Neuron (in vitro differentiated cells): Measurements from ENCODE around the gene BANF1.
A peak's percentile ranks its signal among the peaks of the same experiment; 100 is the strongest.

Experiments used
- H2AFZ ChIP-seq: one replicate; pipeline ENCODE4 v1.6.1; 2013; ENCODE audit warnings: low read depth, mild to moderate bottlenecking, inconsistent platforms, low read length, moderate library complexity
- H3K27me3 ChIP-seq: one replicate; pipeline ENCODE4 v1.6.1; 2013; ENCODE audit warnings: low read length; ENCODE audit not compliant: insufficient read depth
- H3K36me3 ChIP-seq: one replicate; pipeline ENCODE4 v1.6.1; 2013; ENCODE audit warnings: low read length; ENCODE audit not compliant: insufficient read depth
- H3K4me1 ChIP-seq: one replicate; pipeline ENCODE4 v1.6.1; 2013; ENCODE audit warnings: low read length; ENCODE audit not compliant: insufficient read depth
- H3K4me3 ChIP-seq: 2 replicates; pipeline ENCODE4 v1.5.1; 2013; ENCODE audit warnings: mild to moderate bottlenecking, low read length, moderate library complexity
- H3K9me3 ChIP-seq: one replicate; pipeline ENCODE4 v1.6.1; 2013; ENCODE audit warnings: low read length

The BANF1 gene

GRCh38 chr11:66042996-66043906 is 40.9 kb downstream of the BANF1 start:
- H3K9me3 ChIP-seq: peaks cover 4% of the 10 kb centered on the region
- H3K27me3 ChIP-seq: no peaks in the 10 kb centered on the region
- H3K4me1 ChIP-seq: peaks cover 10% of the 10 kb centered on the region
- no peaks in the 10 kb centered on the region for H3K36me3 ChIP-seq
- no peak overlapping the region for H3K4me3 ChIP-seq
- no peak overlapping the region for H2AFZ ChIP-seq

DNA sequence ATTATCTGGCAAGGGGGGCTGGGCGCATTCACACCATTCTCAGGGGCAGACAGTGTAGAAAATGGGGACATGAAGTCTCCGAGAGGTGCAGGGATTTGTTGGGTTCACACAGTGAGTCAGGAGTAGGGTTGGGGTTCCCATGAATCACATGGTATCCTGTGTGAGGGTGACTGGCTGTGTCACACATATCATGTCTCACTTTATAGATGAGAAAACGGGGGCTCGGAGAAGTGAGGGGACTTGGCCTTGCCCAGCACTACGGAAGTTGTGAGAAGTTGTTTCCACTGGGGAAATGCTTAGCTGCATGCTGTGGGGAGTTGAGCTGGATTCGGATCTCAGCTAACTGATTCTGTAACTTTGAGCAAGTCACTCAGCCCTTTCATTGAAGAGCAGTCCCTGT is 42.5 kb downstream of the BANF1 start:
- Histone ChIP-seq H3K9me3 (peaks cover 4% of the 10 kb centered on the region), H3K4me1 (peaks cover 18% of the 10 kb centered on the region), H2AFZ (no peak overlapping the region), H3K4me3 (no peak overlapping the region), H3K27me3 (no peaks in the 10 kb centered on the region), H3K36me3 (no peaks in the 10 kb centered on the region)

GRCh38 chr11:66045177-66045639 is 42.9 kb downstream of the BANF1 start:
- Histone ChIP-seq H3K9me3 (peaks cover 4% of the 10 kb centered on the region), H3K4me3 (no peak overlapping the region), H3K27me3 (no peaks in the 10 kb centered on the region), H3K36me3 (no peaks in the 10 kb centered on the region), H3K4me1 (peaks cover 18% of the 10 kb centered on the region), H2AFZ (no peak overlapping the region)

GRCh38 chr11:66046901-66047300 is 44.6 kb downstream of the BANF1 start:
- peaks cover 4% of the 10 kb centered on the region for H3K9me3 ChIP-seq
- no peaks in the 10 kb centered on the region for H3K27me3 ChIP-seq
- no peak overlapping the region for H2AFZ ChIP-seq
- H3K36me3 ChIP-seq: no peaks in the 10 kb centered on the region
- H3K4me3 ChIP-seq: no peak overlapping the region
- peaks cover 22% of the 10 kb centered on the region for H3K4me1 ChIP-seq

- H3K36me3 ChIP-seq: no peaks in the 10 kb centered on the region
- no peak overlapping the region for H3K4me3 ChIP-seq
- H3K4me1 ChIP-seq: peaks cover 22% of the 10 kb centered on the region
- no peaks in the 10 kb centered on the region for H3K27me3 ChIP-seq
- H2AFZ ChIP-seq: no peak overlapping the region
- peaks cover 4% of the 10 kb centered on the region for H3K9me3 ChIP-seq
These were observed 45.5 kb downstream of the BANF1 start for GRCh38 chr11:66047541-66048365.

GRCh38 chr11:66048547-66049323 is 46.4 kb downstream of the BANF1 start, which contains the start of gene GAL3ST3:
TSS of gene GAL3ST3 (minus strand) at chr11:66049161. CDS start at chr11:66045415, 3,746 bp downstream.
- peaks cover 31% of the 10 kb centered on the region for H3K4me1 ChIP-seq
- H2AFZ ChIP-seq: peak within 1 kb of the TSS; percentile 51
- no peaks in the 10 kb centered on the region for H3K9me3 ChIP-seq
- no peaks in the 10 kb centered on the region for H3K27me3 ChIP-seq
- H3K36me3 ChIP-seq: peaks cover 4% of the 10 kb centered on the region
- peak within 1 kb of the TSS; percentile 47 for H3K4me3 ChIP-seq

DNA sequence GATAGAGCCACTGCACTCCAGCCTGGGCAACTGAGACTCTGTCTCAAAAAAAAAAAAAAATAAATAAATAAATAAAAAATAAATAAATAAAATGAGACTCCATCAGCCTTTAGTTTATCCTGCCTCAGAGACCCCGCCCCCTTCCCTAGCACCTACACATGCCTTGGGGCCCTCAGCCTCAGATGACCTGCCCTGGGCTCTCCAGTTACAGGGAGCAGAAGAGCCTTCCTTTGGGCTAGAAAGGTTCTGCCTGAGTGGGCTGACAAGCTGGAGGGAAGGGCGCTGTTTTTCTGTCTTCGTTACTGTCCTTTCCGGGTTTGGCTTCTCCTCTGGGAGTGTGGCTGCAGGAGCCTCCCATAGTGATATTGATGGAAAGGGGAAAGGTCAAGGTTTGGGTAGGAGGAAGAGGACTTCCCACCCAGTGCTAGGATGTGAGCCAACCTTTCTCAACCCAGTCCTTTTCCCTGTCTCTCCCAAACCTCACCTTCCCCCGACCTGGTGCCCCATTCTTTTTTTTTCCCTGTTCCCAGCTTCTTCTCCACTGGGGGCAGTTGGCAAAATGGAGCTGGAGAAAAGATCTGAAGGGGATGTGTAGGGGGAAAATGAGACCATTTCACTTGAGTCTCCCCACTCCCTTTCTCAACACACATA is 48.4 kb downstream of the BANF1 start:
- Histone ChIP-seq H3K4me1 (peaks cover 28% of the 10 kb centered on the region), H3K4me3 (peak overlapping the region; percentile 81), H3K9me3 (no peaks in the 10 kb centered on the region), H3K27me3 (no peaks in the 10 kb centered on the region), H3K36me3 (peaks cover 18% of the 10 kb centered on the region), H2AFZ (no peak overlapping the region)

DNA sequence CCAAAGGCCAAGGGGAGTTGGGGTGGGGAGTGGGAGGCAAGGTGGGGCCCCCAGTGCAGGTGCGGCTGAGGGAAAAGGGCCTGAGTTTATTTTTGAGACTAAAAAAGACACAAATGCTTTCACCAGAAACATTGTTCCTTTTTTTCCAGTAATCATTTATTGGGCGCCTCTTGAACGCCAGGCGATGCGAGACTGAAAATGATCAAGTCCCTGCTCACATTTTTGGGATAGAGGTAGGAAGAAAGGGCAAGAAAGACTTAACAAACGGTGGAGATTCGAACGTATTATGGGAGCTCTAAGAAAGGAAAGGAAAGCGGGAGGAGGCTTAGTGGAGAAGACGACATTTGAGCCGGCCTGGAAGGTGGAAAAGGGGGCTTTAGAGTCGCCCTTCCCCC is 49.1 kb downstream of the BANF1 start:
- Histone ChIP-seq H3K36me3 (peaks cover 22% of the 10 kb centered on the region), H2AFZ (peak overlapping the region; percentile 27), H3K4me1 (peaks cover 28% of the 10 kb centered on the region), H3K9me3 (no peaks in the 10 kb centered on the region), H3K4me3 (peak overlapping the region; percentile 81), H3K27me3 (no peaks in the 10 kb centered on the region)

GRCh38 chr11:66051766-66052663 is 49.7 kb downstream of the BANF1 start, which contains the start of gene SF3B2:
TSS of gene SF3B2 (plus strand) at chr11:66052364. CDS start at chr11:66052385, 21 bp downstream.
- H3K36me3 ChIP-seq: peaks cover 27% of the 10 kb centered on the region
- H3K27me3 ChIP-seq: no peaks in the 10 kb centered on the region
- peak within 1 kb of the TSS; percentile 27 for H2AFZ ChIP-seq
- peak within 1 kb of the TSS; percentile 81 for H3K4me3 ChIP-seq
- H3K9me3 ChIP-seq: no peaks in the 10 kb centered on the region
- peaks cover 28% of the 10 kb centered on the region for H3K4me1 ChIP-seq

DNA sequence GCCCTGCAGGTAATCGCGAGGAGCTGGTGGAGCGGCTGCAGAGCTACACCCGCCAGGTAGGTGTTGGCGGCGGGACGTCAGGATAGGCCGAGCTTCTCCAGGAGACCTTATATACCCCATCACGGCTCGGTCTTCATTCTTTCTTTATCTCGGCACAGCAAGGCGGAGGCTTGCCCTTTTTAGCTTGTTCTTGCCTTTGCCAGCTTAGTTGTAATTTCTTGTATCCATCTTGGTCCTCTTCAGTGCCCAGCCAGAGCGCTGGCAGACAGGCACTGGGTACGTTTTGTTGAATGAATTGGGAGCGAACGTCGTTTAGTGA is 50.3 kb downstream of the BANF1 start:
- peak overlapping the region; percentile 81 for H3K4me3 ChIP-seq
- H2AFZ ChIP-seq: no peak overlapping the region
- peaks cover 32% of the 10 kb centered on the region for H3K36me3 ChIP-seq
- H3K27me3 ChIP-seq: no peaks in the 10 kb centered on the region
- peaks cover 28% of the 10 kb centered on the region for H3K4me1 ChIP-seq
- H3K9me3 ChIP-seq: no peaks in the 10 kb centered on the region
